ENCODE results near the gene ZFYVE19. TPM values are rescaled to one million over a fixed set of nuclear protein-coding genes. Genes with fewer than 3 reads are reported as not detected.

ZFYVE19 gene, protein sequence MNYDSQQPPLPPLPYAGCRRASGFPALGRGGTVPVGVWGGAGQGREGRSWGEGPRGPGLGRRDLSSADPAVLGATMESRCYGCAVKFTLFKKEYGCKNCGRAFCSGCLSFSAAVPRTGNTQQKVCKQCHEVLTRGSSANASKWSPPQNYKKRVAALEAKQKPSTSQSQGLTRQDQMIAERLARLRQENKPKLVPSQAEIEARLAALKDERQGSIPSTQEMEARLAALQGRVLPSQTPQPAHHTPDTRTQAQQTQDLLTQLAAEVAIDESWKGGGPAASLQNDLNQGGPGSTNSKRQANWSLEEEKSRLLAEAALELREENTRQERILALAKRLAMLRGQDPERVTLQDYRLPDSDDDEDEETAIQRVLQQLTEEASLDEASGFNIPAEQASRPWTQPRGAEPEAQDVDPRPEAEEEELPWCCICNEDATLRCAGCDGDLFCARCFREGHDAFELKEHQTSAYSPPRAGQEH
- 16.7 to 19.7 TPM (median 17.9 TPM) in 5 replicates for total RNA-seq (2022; extraction: Qiagen RNA extraction)

DNA sequence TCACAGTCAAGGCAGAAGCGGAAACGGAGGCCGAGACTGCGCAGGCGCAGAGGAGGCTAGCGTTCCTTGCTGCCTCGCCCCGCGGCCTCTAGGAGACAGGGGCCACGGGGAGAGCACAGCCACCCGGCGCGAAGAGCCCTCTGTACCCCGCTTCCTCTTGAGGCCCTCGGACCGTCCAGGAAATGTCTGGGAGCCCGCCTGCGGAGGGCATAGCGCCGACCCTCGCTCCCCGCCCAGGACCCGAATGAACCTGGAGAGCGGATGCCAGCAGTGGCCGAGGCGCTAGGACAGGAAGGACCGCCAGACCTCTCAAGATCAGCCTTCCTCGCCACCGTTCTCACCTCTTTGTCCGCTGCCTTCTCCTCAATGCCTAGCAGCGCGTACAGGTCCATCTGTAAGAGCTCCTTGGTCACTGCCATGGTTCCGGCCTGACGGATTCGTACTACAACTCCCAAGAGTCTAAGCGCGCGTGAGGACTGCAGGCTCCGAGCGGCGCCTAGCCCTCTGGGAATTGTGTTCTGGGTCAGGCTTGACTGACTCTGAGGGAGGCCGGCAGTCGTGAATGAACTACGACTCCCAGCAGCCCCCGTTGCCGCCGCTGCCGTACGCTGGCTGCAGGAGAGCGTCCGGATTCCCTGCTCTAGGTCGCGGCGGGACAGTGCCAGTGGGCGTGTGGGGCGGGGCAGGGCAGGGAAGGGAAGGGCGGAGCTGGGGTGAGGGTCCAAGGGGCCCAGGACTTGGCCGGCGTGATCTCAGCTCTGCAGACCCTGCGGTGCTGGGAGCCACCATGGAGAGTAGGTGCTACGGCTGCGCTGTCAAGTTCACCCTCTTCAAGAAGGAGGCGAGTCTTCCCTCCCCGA is at the start of gene ZFYVE19, which contains the start of gene DNAJC17:
TSS of gene ZFYVE19 (plus strand) at position 62 of the 860 bp plus-strand sequence. CDS start at position 563, 501 bp downstream.
TSS of gene DNAJC17 (minus strand) at position 446 of the 860 bp plus-strand sequence. CDS start at position 419, 27 bp downstream.

GRCh38 chr15:40763801-40764628 is 42.9 kb upstream of the ZFYVE19 start, which contains the start of gene GCHFR:
GCHFR (plus strand) TSS chr15:40764068; CDS start chr15:40764181, 113 bp downstream.

DNA sequence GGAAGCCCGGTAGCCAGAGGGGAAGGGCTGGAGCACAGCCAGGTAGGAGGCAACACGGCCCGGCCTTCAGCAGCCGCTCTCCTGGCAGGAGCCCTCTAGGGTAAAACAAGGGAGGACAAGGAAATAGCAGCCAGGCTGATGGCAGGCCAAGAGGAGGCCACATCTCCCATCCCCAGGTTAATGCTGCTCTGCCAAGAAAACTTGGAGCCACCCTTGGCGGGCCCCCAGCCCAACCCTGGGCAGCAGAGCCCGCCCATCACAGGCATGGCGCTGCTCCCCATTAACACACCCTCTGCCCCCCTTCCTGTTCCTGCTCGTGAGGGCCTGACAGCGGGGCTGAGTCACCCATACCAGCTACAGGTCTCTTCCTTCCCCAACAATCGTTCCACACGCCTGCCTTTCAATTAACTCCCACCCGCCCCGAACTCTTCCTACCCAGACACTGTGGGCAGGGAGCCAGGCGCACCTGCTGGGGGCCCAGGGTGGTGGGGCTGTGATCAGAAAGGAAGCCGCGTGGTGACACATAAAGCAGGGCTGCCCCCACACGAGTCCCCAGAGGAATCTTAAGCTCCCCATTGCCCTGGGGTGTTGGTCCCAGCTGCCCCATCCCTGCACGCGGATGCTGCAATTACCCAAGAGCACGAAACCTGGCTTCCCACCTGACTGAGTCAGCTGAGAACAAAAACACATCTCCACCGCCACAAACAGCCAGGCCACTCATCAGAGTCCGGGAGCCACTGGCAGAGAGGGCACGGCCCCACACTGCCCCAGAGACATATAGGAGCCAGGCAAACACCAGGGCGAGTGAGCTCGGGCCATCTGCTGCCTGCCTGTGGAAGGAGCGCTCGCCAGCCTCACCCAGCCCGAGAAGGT is 37.4 kb upstream of the ZFYVE19 start, which contains the start of gene C15orf62:
TSS of gene C15orf62 (plus strand) at position 707 of the 873 bp plus-strand sequence. CDS start 516 bp downstream, outside the sequence.

GRCh38 chr15:40828447-40829036 is 21.7 kb downstream of the ZFYVE19 start, which contains the start of gene PPP1R14D:
PPP1R14D (minus strand) TSS chr15:40828708; CDS start chr15:40828641, 67 bp downstream.

GRCh38 chr15:40843885-40844695 is 37.2 kb downstream of the ZFYVE19 start, which contains the start of gene SPINT1:
SPINT1 (plus strand) TSS chr15:40844048; CDS start chr15:40844555, 507 bp downstream.

Other genes starting within 250 kb of the ZFYVE19 start
- gene CCDC32, start 242.0 kb upstream of the ZFYVE19 start, total RNA-seq (2022; extraction: Qiagen RNA extraction) = 13.4 to 24.2 TPM (median 15.7 TPM) in 5 replicates
- 11.1 to 17.0 TPM (median 15.5 TPM) in 5 replicates for gene RPUSD2, start 237.8 kb upstream of the ZFYVE19 start, total RNA-seq (2022; extraction: Qiagen RNA extraction)
- 5.1 to 7.9 TPM (median 6.8 TPM) in 5 replicates for gene KNL1, start 212.8 kb upstream of the ZFYVE19 start, total RNA-seq (2022; extraction: Qiagen RNA extraction)
- gene RAD51, start 111.9 kb upstream of the ZFYVE19 start, total RNA-seq (2022; extraction: Qiagen RNA extraction) = 18.1 to 22.0 TPM (median 19.8 TPM) in 5 replicates
- 22.5 to 24.4 TPM (median 23.3 TPM) in 5 replicates for gene RMDN3, start 51.8 kb upstream of the ZFYVE19 start, total RNA-seq (2022; extraction: Qiagen RNA extraction)
- gene GCHFR, start 43.0 kb upstream of the ZFYVE19 start, total RNA-seq (2022; extraction: Qiagen RNA extraction) = 7.7 to 9.7 TPM (median 8.8 TPM) in 5 replicates
- 0.05 to 0.08 TPM (median 0.08 TPM) in 5 replicates for gene C15orf62, start 37.1 kb upstream of the ZFYVE19 start, total RNA-seq (2022; extraction: Qiagen RNA extraction)
- 23.0 to 26.4 TPM (median 25.8 TPM) in 5 replicates for gene DNAJC17, start 384 bp downstream of the ZFYVE19 start, total RNA-seq (2022; extraction: Qiagen RNA extraction)
- 0.10 to 0.28 TPM in 2 of 5 replicates, not detected in the others for gene PPP1R14D, start 21.6 kb downstream of the ZFYVE19 start, total RNA-seq (2022; extraction: Qiagen RNA extraction)
- 0.85 to 1.0 TPM (median 0.88 TPM) in 5 replicates for gene SPINT1, start 37.0 kb downstream of the ZFYVE19 start, total RNA-seq (2022; extraction: Qiagen RNA extraction)
- gene RHOV, start 67.1 kb downstream of the ZFYVE19 start, total RNA-seq (2022; extraction: Qiagen RNA extraction) = 4.2 to 6.7 TPM (median 6.0 TPM) in 5 replicates
- 18.3 to 23.8 TPM (median 22.5 TPM) in 5 replicates for gene VPS18, start 87.4 kb downstream of the ZFYVE19 start, total RNA-seq (2022; extraction: Qiagen RNA extraction)
- gene DLL4, start 122.3 kb downstream of the ZFYVE19 start, total RNA-seq (2022; extraction: Qiagen RNA extraction) = 0.57 to 0.75 TPM (median 0.65 TPM) in 5 replicates
- gene CHAC1, start 146.4 kb downstream of the ZFYVE19 start, total RNA-seq (2022; extraction: Qiagen RNA extraction) = 3.1 to 9.5 TPM (median 5.5 TPM) in 5 replicates

All from A549 treated with CORT108297 at 1 μM for 4 hours (cell line).